ENCODE measurements around the gene LDLRAD4.

Gene LDLRAD4

GRCh38 chr18:13477147-13477683 lies 258.7 kb downstream of the LDLRAD4 start:
- TF ChIP-seq ZNF8 (CRISPR knock-in tag; IDR thresholded peaks at IDR 0.05) (no peak), ESRRG (CRISPR knock-in tag; IDR thresholded peaks at IDR 0.05) (no peak)
- no peak for ATAC-seq

GRCh38 chr18:13480571-13481255 lies 262.2 kb downstream of the LDLRAD4 start:
- no peak for ATAC-seq
- TF ChIP-seq ISL1 (CRISPR knock-in tag; IDR thresholded peaks at IDR 0.05) (no peak), ZFP30 (CRISPR knock-in tag; IDR thresholded peaks at IDR 0.05) (no peak), ARNTL (CRISPR knock-in tag; IDR thresholded peaks at IDR 0.05; ENCODE audit: borderline replicate concordance, low read depth) (no peak), ZC3H10 (CRISPR knock-in tag; IDR thresholded peaks at IDR 0.05) (no peak), CSDC2 (CRISPR knock-in tag; IDR thresholded peaks at IDR 0.05) (no peak), SNAI2 (CRISPR knock-in tag; IDR thresholded peaks at IDR 0.05) (no peak), BACH2 (CRISPR knock-in tag; IDR thresholded peaks at IDR 0.05; ENCODE audit: borderline replicate concordance) (no peak), PPARA (CRISPR knock-in tag; IDR thresholded peaks at IDR 0.05; ENCODE audit: borderline replicate concordance) (no peak), ZNF8 (CRISPR knock-in tag; IDR thresholded peaks at IDR 0.05) (no peak), POU6F1 (CRISPR knock-in tag; IDR thresholded peaks at IDR 0.05; ENCODE audit: borderline replicate concordance, low read depth) (no peak), PATZ1 (CRISPR knock-in tag; IDR thresholded peaks at IDR 0.05; ENCODE audit: borderline replicate concordance) (no peak), GLIS3 (CRISPR knock-in tag; IDR thresholded peaks at IDR 0.05) (no peak), TOX (CRISPR knock-in tag; IDR thresholded peaks at IDR 0.05; ENCODE audit: borderline replicate concordance) (no peak), RARB (CRISPR knock-in tag; IDR thresholded peaks at IDR 0.05) (no peak), OSR1 (CRISPR knock-in tag; IDR thresholded peaks at IDR 0.05) (no peak)
- TF ChIP-seq, protein P1, sequence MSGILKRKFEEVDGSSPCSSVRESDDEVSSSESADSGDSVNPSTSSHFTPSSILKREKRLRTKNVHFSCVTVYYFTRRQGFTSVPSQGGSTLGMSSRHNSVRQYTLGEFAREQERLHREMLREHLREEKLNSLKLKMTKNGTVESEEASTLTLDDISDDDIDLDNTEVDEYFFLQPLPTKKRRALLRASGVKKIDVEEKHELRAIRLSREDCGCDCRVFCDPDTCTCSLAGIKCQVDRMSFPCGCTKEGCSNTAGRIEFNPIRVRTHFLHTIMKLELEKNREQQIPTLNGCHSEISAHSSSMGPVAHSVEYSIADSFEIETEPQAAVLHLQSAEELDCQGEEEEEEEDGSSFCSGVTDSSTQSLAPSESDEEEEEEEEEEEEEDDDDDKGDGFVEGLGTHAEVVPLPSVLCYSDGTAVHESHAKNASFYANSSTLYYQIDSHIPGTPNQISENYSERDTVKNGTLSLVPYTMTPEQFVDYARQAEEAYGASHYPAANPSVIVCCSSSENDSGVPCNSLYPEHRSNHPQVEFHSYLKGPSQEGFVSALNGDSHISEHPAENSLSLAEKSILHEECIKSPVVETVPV (CRISPR knock-in tag; IDR thresholded peaks at IDR 0.05) = no peak

- no peak for ATAC-seq
- TF ChIP-seq PPARA (CRISPR knock-in tag; IDR thresholded peaks at IDR 0.05; ENCODE audit: borderline replicate concordance) = no peak
Observed at GRCh38 chr18:13481331-13481730, 262.8 kb downstream of the LDLRAD4 start.

DNA sequence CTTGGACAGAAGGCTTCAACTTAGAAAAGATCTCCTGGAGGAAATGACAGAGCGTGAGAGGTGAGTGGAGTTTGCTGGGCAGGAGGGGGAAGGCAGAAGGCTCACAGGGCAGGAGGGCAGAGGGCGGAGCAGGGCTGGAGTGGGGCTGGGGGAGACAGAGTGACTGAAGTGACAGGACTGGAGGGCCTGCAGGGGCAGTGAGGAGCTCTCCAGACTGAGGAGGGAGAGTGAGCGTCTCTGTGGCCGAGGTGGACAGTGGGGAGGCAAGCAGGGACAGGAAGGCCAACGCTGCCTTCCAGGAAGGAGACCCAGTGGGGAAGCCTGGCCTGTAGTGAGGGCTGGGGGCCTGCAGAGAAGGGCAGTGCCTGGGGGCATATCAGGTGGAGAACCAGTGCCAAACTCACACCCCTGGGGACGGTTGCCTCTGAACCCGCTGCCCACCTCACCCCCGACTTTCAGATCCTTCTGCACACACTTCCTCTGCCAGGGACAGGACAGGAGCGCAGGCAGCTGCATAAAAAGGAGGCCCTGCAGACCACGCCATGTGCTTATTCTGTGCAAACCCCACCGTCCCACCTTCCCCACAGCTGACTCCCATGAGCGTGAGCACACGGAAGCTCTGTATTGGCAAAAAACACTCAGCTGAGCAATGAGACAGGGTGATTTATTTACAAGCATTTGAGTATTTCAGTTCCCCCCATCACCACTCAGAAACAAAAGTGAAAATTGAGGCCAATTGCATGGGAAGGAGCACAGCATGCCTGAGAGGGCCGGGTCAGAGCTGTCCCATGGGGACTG lies 263.5 kb downstream of the LDLRAD4 start:
- TF ChIP-seq ZNF70 (CRISPR knock-in tag; IDR thresholded peaks at IDR 0.05) = no peak
- TF ChIP-seq ESRRG (CRISPR knock-in tag; IDR thresholded peaks at IDR 0.05) = no peak
- no peak for TF ChIP-seq OSR1 (CRISPR knock-in tag; IDR thresholded peaks at IDR 0.05)
- TF ChIP-seq, protein P1 (CRISPR knock-in tag; IDR thresholded peaks at IDR 0.05) = no peak
- no peak for TF ChIP-seq BACH2 (CRISPR knock-in tag; IDR thresholded peaks at IDR 0.05; ENCODE audit: borderline replicate concordance)
- no peak for TF ChIP-seq ZFP3 (CRISPR knock-in tag; IDR thresholded peaks at IDR 0.05)
- no peak for TF ChIP-seq SNAI2 (CRISPR knock-in tag; IDR thresholded peaks at IDR 0.05)
- TF ChIP-seq ISL1 (CRISPR knock-in tag; IDR thresholded peaks at IDR 0.05) = no peak
- TF ChIP-seq ZC3H10 (CRISPR knock-in tag; IDR thresholded peaks at IDR 0.05) = no peak
- no peak for TF ChIP-seq PPARA (CRISPR knock-in tag; IDR thresholded peaks at IDR 0.05; ENCODE audit: borderline replicate concordance)
- no peak for TF ChIP-seq RARB (CRISPR knock-in tag; IDR thresholded peaks at IDR 0.05)
- no peak for TF ChIP-seq GLIS3 (CRISPR knock-in tag; IDR thresholded peaks at IDR 0.05)
- no peak for TF ChIP-seq TOX (CRISPR knock-in tag; IDR thresholded peaks at IDR 0.05; ENCODE audit: borderline replicate concordance)
- TF ChIP-seq CSDC2 (CRISPR knock-in tag; IDR thresholded peaks at IDR 0.05) = no peak
- TF ChIP-seq ZNF565 (CRISPR knock-in tag; conservative IDR thresholded peaks at IDR 0.05; ENCODE audit: low read depth) = no peak
- no peak for TF ChIP-seq TCF4 (CRISPR knock-in tag; IDR thresholded peaks at IDR 0.05; ENCODE audit: borderline replicate concordance)
- ATAC-seq = no peak

All from SK-N-SH treated with all-trans-retinoic acid at 6 μM for 48 hours (cell line).